CD4-positive, alpha-beta T cell treated with Interferon gamma for 1 hour (primary cell): ENCODE measurements around the gene REEP3.
A peak's percentile ranks its signal among the peaks of the same experiment; 100 is the strongest.

ENCODE experiments used
- DNase-seq: peaks from one replicate; pipeline ENCODE4 v3.0.0-alpha.2; 2020

Gene REEP3

DNA sequence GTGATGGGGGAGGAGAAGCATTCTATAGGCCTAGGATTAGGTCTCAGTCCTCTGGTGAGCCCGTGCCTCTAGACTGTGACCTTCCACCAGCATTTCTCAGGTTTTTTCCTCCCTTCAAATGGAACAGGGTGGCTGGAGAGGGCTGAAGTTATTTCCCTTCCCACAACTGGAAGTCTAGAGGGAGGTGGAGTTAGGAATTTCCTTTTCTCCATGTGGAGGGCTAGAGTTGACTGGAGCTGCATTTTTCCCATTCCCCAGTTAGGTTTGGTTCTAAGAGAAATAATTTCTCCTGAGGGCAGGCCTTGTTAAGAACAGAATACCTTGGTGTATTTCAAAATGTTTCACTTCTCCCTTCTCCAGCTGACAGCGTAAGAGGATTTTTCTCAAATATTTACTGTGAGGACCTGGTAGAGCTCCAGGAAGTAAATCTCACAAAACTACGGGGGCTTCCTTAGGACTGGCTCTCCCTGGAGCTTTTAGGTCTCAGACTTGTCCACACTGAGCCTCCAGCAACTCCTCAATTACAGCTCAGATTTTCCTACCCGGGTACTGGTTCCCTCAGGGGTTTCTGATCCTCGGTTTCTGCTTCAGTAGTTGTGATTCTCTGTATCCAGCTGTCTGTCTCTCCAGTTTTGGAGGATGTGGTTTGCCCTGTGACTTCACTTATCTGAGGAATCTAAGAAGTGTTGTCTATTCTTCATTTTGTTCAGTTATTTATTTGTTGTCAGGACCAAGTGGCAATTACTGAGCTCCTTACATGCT is 6.0 kb upstream of the REEP3 start:
- no peak for DNase-seq

DNA sequence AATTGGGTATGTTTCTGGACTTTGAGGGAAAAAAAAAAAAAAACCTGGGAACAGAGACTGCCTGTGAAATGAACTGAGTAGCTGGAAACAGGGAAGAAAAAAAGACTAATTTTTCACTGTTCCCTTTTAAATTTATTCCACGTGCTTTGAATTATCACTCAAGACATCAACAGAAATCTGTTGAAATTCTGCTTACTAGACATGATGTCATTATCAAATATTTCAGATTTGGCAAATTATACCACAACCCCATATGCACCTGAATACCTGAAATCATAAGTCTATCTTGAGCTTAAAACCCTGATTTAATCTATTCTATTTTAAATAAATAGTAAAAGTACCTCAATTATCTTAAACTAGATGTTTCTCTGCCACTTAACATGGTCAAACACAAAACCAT is 5.0 kb upstream of the REEP3 start:
- no peak for DNase-seq

DNA sequence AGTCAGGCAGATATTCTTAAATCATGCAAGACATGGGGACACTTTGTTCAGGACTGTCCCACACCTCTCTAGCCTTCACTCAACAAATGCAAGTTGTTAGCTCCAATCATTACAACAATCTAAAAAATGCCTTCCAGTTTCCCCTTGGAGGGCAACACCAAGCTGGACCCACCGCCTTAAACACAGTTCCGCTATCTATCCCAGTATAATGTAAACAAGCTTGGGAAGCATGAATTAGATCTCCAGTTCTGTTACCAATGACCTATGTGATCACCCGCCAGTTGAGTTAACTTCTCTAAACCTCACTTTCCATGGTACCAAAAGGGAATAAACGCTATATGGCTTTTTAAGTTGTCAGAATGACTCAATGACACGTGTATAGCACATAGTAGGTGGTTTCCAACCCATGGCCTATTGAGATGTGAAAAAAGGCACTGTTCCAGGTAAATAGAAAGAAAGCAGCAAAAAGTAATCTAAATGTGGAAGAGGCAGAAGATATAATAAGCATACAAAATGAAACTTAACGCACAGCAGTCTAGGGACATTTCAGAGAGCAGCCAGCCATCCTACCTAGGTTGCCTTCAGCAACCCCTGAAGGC is 2.4 kb upstream of the REEP3 start:
- no peak for DNase-seq

GRCh38 chr10:63521416-63522276 is 445 bp downstream of the REEP3 start:
- DNase-seq, result peak; percentile 48

DNA sequence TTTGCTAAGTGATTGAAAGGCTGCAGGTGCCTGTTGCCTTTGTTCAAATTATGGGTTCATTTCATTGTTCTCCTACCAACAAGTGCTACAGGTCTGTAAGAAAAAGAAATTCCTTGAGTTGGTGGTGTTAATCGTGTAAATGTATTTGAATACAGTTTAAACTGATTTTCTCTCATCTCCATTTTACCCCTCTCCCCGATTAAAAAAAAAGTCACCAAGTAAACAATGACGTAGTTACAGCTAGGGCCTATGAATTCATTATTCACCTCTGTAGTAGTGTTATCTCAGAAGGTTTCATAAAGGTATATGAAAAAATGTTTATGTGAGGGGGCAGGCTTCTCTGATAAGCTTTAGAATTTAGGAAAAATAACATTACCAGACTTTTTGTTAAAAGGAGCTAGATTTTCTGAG is 1.1 kb downstream of the REEP3 start:
- no peak for DNase-seq

- no peak for DNase-seq
These were observed 1.8 kb downstream of the REEP3 start for GRCh38 chr10:63522995-63523394.

GRCh38 chr10:63525021-63525420 is 3.8 kb downstream of the REEP3 start:
- DNase-seq, result no peak

DNA sequence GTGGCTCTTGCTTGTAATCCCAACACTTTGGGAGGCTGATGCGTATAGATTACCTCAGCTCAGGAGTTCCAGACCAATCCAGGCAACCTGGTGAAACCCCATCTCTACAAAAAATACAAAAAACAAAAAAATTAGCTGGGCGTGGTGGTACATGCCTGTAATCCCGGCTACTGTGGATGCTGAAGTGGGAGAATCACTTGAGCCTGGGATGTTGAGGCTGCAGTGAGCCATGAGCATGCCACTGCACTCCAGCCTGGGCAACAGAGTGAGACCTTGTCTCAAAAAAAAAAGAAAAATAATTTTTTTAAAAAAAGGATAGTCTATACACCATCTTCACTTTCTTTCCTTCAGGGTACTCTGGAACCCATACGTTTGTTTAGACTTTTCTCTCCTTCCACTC is 6.2 kb downstream of the REEP3 start:
- DNase-seq, result no peak

DNA sequence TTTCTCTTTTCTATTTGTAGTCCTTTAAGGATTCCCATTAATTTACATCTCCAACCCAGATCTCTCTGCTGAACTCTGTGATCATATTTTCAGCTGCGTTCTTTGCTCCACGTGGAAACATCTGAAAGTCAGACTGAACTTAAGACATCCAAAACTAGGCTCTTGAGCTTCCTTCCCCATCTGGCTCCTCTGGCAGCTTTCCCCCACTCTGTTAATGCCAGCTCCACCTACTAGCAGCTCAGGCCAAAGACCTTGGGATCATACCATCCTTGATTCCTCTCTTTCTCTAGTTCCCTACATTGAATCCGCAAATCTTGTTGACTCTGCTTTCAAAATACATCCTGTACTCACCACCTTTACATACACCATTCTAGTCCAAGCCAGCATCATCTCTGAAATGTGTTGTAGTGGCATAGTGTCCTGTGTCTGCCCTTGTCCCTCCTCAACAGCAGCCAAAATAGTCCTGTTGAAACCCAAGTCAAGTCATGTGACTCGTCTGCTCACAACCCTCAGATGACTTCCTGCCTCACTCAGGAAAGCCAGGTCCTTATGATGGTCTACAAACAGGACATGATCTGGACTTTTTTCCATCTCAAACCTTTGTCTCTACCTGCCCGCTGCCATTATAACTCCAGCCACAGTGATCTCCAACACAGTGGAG is 7.0 kb downstream of the REEP3 start:
- no peak for DNase-seq

GRCh38 chr10:63530409-63530808 is 9.2 kb downstream of the REEP3 start:
- no peak for DNase-seq

DNA sequence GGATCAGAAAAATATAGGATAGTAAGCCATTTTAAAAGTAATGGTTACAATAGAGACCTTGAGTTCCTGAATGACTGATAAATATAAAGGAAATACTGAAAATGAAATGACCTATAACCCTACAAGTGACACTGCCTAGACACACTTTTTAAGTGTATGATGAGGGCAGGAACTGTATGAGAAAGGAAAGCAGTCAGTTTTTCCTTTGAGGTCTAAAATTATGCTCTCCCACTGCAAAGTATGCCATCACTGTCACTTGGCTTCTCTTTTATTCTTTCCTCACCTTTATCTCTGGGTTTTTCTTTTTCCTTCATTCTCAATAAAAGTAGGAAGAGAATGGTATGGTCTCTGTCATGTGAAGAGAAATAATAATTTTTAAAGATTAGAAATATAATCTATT is 13.5 kb downstream of the REEP3 start:
- DNase-seq, result no peak

GRCh38 chr10:63536698-63537097 is 15.5 kb downstream of the REEP3 start:
- no peak for DNase-seq

DNA sequence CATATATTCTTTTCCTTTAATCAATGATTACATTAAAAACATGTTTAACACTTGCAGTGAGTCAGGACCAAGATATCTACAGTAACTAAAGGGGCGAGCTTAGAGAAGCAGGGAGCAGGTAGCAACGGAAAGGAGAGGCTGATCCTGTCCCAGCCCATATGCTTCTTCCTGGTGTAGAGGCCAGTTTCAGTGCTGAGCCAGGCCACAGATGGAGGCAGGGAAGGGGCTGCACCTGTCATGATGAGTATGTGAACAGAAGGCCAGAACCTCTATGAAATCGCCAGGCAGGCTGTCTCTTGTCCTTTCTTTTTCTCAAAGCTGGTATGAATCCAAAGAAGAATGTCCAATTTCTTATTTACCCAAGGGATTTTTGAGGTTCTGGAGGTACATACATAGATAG is 16.3 kb downstream of the REEP3 start:
- DNase-seq, result no peak

DNA sequence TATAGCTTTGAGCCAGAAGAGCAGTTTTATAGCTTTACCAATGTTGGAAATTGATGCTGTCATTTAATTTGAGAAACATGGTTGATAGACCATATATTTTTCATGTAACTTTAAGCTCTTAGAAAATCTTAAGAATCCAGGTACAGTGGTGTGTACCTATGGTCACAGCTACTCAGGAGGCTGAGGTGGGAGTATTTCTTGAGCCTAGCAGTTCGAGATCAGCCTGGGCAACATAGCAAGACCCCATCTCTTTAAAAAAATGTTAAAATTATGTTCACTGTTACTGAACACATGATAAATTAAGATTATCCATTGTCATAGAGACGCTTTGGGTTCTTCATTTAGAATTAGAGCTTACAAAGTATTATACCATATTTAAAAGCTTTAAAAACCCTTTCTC is 18.2 kb downstream of the REEP3 start:
- no peak for DNase-seq

GRCh38 chr10:63539994-63540393 is 18.8 kb downstream of the REEP3 start:
- DNase-seq, result no peak

GRCh38 chr10:63542835-63543575 is 21.8 kb downstream of the REEP3 start:
- DNase-seq, result no peak

GRCh38 chr10:63543576-63543962 is 22.4 kb downstream of the REEP3 start:
- DNase-seq, result no peak

- DNase-seq, result no peak
These were observed 23.2 kb downstream of the REEP3 start for GRCh38 chr10:63544418-63544817.

GRCh38 chr10:63547628-63548360 is 26.6 kb downstream of the REEP3 start:
- DNase-seq, result no peak

DNA sequence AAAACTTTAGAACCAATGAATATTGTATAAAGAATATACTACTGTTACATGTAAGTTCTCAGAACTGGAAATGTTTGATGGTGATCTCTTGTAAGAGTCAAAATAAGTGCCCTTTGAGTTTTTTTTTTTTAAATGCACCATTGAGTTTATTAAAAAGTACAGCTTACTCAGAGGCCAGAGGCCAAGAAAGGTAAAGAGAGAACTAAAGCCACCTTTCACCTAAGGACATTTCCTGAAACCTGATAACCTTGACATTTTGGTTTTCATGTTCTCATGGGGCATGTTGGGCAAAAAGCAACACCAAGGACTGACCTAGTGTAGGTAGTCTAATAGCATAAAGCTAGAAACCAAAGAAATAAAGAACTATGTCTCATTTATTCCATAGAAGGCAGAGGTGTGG is 27.7 kb downstream of the REEP3 start:
- no peak for DNase-seq

DNA sequence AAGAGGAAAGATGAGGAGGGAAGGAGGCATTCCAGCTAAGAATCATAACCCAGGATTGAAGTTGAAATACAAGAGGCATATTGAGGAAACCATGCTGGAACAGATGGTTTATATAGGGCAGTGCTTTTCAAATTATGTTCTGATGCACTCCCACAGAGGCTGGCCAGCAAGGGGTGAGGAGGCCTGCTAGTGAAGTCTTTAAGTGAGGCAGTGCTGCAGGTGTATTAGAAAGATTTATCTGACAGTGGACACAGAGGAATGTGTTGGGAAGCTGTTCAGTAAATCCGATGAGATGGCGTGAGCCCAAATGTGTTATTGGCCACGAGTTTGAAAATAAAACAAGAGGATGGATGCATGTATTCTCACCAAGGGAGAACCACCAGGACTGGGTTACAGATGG is 28.6 kb downstream of the REEP3 start:
- no peak for DNase-seq

- no peak for DNase-seq
These were observed 31.8 kb downstream of the REEP3 start for GRCh38 chr10:63553031-63553430.
